SW480 (cell line): ENCODE measurements around the gene CYP2A6.
"Not testable (repeated sequence)": the region's sequence is repeated elsewhere in the genome, so short reads cannot be mapped to it uniquely, and the experiment has no call there.

ENCODE experiments used
- DNase-seq: peaks from one replicate; pipeline ENCODE4 v3.0.0-alpha.2; 2016; ENCODE audit warnings: low spot score

The CYP2A6 gene

GRCh38 chr19:40818480-40819399 lies 31.5 kb downstream of the CYP2A6 start:
- DNase-seq, result peak; percentile 38

GRCh38 chr19:40815223-40815622 lies 35.0 kb downstream of the CYP2A6 start:
- DNase-seq, result no peak

GRCh38 chr19:40813182-40813581 lies 37.1 kb downstream of the CYP2A6 start:
- DNase-seq, result no peak

- DNase-seq, result not testable (repeated sequence)
Observed at GRCh38 chr19:40812571-40812970, 37.7 kb downstream of the CYP2A6 start.

- DNase-seq, result no peak
Observed at GRCh38 chr19:40811478-40812341, 38.5 kb downstream of the CYP2A6 start.

GRCh38 chr19:40810649-40811408 lies 39.4 kb downstream of the CYP2A6 start:
- peak; percentile 93 for DNase-seq

GRCh38 chr19:40810160-40810559 lies 40.1 kb downstream of the CYP2A6 start:
- no peak for DNase-seq

GRCh38 chr19:40809358-40810086 lies 40.7 kb downstream of the CYP2A6 start:
- no peak for DNase-seq

GRCh38 chr19:40808497-40808896 lies 41.8 kb downstream of the CYP2A6 start:
- DNase-seq, result no peak

GRCh38 chr19:40808021-40808325 lies 42.3 kb downstream of the CYP2A6 start:
- DNase-seq, result no peak

GRCh38 chr19:40807147-40808020 lies 42.9 kb downstream of the CYP2A6 start:
- peak; percentile 75 for DNase-seq

- DNase-seq, result no peak
Observed at GRCh38 chr19:40806423-40807146, 43.7 kb downstream of the CYP2A6 start.

GRCh38 chr19:40805258-40805868 lies 44.9 kb downstream of the CYP2A6 start:
- DNase-seq, result no peak

GRCh38 chr19:40804783-40805242 lies 45.4 kb downstream of the CYP2A6 start:
- no peak for DNase-seq

GRCh38 chr19:40803857-40804782 lies 46.1 kb downstream of the CYP2A6 start:
- DNase-seq, result no peak

- DNase-seq, result no peak
Observed at GRCh38 chr19:40803170-40803856, 46.9 kb downstream of the CYP2A6 start.

- no peak for DNase-seq
Observed at GRCh38 chr19:40802300-40803169, 47.7 kb downstream of the CYP2A6 start.
